Fibroblast of skin of back (primary cell): Measurements from ENCODE around the gene GPI.
A peak's percentile ranks its signal among the peaks of the same experiment; 100 is the strongest.

Experiments used
- DNase-seq: peaks from one replicate; pipeline ENCODE4 v3.0.0-alpha.2; 2013

Gene GPI

GRCh38 chr19:34341935-34342680 lies 22.9 kb upstream of the GPI start:
- no peak for DNase-seq

DNA sequence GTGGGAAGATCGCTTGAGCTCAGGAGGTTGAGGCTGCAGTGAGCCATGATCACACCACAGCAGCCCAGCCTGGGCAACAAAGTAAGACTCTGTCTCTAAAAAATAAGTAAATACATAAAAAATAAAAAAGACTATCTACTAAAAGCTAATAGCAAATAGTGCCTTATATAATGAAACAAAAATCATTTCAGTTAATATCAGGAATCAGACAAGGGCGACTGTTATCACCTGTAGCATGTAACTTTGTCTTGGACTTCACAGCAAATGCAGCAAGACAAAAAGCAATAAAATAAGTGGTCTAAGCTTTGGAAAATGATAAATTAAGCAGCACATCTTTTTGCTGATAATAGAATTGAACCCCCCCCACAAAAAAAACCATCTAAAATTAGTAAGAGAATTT lies 21.2 kb upstream of the GPI start:
- no peak for DNase-seq

- peak; percentile 75 for DNase-seq
Observed at GRCh38 chr19:34345947-34346351, 19.0 kb upstream of the GPI start.

GRCh38 chr19:34347561-34348165 lies 17.3 kb upstream of the GPI start:
- DNase-seq, result no peak

DNA sequence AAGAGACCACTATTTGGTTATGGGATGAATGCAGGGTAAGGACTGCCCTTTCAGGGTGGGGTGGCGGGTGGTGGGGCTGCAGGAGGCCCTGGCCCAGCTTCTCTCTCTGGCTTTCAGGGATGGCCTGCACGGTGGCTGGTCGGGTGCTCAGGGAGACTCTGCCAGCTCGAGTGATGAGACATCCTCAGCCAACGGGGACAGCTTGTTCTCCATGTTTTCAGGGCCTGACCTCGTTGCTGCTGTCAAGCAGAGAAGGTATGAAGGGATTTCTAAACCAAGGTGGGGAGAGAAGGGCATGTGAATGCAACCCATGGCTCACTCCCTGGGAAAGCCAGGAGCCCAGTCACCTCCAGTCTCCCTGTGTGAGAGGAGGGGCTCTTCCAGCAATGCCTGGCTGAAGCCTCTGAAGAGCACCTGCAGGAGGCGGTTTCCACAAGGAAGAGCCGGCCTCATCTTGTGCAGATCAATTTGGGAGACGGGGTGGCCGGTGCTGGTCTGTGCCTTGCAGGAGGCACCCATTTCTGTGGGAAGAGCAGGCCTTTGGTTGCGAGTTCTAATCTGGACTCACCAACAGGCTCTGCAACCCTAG lies 16.0 kb upstream of the GPI start:
- DNase-seq, result no peak

DNA sequence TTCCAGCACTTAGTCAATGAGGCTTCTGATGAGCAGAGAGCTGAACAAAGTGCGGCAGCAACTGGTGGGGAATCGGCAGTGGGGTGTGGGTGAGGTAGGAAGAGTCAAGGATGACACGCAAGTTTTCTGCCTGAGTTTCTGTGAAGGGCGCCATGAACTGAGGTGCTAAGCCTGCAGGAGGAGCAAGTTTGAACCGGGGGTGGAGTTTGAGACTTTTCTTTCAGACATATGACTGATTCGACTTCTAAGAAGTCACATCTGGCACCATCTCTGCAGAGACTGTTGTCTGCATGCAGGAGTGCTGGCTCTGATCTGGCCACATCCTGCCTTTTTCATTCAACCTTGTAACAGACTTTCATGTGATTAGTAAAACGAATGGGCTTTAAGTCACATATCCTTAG lies 14.8 kb upstream of the GPI start:
- no peak for DNase-seq

GRCh38 chr19:34351382-34351826 lies 13.6 kb upstream of the GPI start:
- no peak for DNase-seq

- no peak for DNase-seq
Observed at GRCh38 chr19:34353546-34353945, 11.4 kb upstream of the GPI start.

- DNase-seq, result no peak
Observed at GRCh38 chr19:34355201-34355600, 9.8 kb upstream of the GPI start.

DNA sequence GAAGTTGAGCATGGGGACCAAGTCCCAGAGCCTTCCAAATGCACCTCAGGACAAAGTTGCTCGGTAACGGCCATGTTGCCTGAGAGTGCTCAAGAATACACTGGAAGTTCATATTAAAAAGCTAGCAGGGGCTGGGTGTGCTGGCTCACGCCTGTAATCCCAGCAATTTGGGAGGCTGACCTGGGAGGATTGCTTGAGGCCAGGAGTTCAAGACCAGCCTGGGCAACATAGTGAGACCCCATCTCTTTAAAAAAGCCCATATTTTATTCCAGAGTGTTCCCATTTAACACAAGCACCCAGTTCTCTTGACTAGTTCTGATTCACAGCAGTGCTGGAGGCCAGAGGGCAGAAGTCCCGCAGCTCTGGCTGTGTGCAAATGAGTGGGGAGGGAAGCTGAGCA lies 8.1 kb upstream of the GPI start:
- DNase-seq, result no peak

DNA sequence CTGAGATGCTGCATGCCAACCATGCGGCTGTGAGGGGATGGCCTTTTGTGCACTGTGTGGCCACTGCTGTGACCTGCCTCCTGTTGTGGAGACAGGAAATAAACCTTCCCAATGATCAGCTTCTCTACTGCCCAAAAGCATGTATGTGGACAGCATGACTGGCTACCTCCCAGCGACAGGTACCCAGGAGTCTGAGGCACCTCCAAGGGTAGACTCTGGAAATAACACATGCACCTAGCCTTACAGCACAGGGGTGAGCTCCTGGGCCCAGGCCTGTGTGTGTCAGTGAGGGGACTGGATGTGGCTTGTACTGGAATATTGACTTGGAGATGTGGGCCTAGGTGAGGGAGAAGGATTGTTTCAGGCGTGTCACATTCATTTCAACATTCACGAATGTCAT lies 7.6 kb upstream of the GPI start:
- no peak for DNase-seq

- peak; percentile 96 for DNase-seq
Observed at GRCh38 chr19:34359140-34359953, 5.6 kb upstream of the GPI start.

- no peak for DNase-seq
Observed at GRCh38 chr19:34359954-34360315, 5.1 kb upstream of the GPI start.

- DNase-seq, result no peak
Observed at GRCh38 chr19:34360354-34360909, 4.6 kb upstream of the GPI start.

DNA sequence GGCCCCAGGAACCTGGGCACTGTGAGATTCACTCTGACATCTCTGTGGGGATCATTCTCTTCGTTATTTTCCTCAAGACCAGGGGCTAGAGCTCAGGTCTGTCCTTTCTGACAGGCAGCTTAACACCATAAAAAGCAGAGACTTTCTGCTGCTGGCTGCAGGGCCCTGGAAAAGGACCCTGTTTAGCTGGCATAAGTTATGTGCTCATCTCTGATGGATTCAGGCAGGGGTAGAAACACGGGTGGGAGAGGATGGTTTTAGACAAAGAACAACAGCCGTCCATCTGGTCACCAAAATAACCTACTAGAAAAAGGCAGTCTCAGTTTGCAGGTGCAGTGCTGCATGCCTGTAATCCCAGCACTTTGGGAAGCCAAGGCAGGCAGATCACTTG lies 2.3 kb upstream of the GPI start:
- DNase-seq, result no peak

GRCh38 chr19:34363094-34363493 lies 1.9 kb upstream of the GPI start:
- DNase-seq, result peak; percentile 11

DNA sequence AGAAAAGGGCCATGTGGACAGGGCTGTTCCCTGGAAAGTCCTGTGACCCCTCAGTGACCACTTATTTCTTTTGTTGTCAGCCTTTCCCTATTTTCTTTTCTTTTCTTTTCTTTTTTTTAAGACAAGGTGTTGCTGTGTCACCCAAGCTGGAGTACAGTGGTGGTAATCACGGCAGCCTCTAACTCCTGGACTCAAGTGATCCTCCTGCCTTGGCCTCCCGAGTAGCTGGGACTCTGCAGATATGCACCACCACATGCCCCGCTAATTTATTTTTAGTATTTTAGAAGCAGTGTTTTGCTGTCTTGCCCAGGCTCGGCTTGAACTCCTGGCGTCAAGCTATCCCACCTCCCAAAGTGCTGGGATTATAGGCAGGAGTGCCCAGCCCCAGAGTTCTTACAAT lies 1.1 kb upstream of the GPI start:
- DNase-seq, result no peak

DNA sequence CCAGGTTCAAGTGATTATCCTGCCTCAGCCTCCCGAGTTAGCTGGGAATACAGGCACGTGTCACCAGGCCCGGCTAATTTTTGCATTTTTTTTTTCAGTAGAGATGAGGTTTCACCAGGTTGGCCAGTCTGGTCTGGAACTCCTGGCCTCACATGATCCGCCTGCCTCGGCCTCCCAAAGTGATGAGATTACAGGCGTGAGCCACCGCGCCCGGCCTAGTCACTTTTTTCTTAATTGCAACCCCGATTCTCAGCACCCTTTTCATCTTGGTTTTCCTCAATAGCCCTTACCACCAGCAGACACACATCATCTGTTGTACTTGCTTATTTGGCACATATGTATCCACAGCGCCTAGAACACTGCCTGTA lies 550 bp upstream of the GPI start:
- DNase-seq, result no peak

- peak; percentile 37 for DNase-seq
Observed at GRCh38 chr19:34365463-34366401, 736 bp downstream of the GPI start.

- DNase-seq, result peak; percentile 43
Observed at GRCh38 chr19:34366738-34367623, 2.0 kb downstream of the GPI start.

- DNase-seq, result no peak
Observed at GRCh38 chr19:34367624-34367957, 2.6 kb downstream of the GPI start.
